Measurements from ENCODE around the gene CCN6.

The CCN6 gene

GRCh38 chr6:112027942-112028674 is 25.8 kb upstream of the CCN6 start:
- Histone ChIP-seq H3K4me3 (ENCODE audit: low read length in 2 of 2) (no peak overlapping the region), H3K9ac (ENCODE audit: low read depth in 1 of 2, low read length in 2 of 2) (no peak overlapping the region), H3K9me3 (ENCODE audit: control insufficient read depth in 2 of 2, low read length in 2 of 2) (no peaks in the 10 kb centered on the region), H3K36me3 (ENCODE audit: control insufficient read depth in 2 of 2, insufficient read depth in 2 of 2, low read length in 2 of 2) (no peaks in the 10 kb centered on the region), H3K27me3 (ENCODE audit: control insufficient read depth in 2 of 2, insufficient read depth in 2 of 2, low read length in 2 of 2) (no peaks in the 10 kb centered on the region), H3K4me1 (ENCODE audit: control insufficient read depth in 2 of 2, insufficient read depth in 2 of 2, low read length in 2 of 2) (peaks cover 7 to 10% of the 10 kb centered on the region in 2 donors), H3K27ac (ENCODE audit: low read depth in 2 of 2, low read length in 2 of 2) (peak overlapping the region in 1 of 2 donors; percentile 28)

GRCh38 chr6:112029045-112029822 is 24.7 kb upstream of the CCN6 start:
- no peaks in the 10 kb centered on the region for H3K27me3 ChIP-seq (ENCODE audit: control insufficient read depth in 2 of 2, insufficient read depth in 2 of 2, low read length in 2 of 2)
- no peak overlapping the region for H3K9ac ChIP-seq (ENCODE audit: low read depth in 1 of 2, low read length in 2 of 2)
- no peak overlapping the region for H3K4me3 ChIP-seq (ENCODE audit: low read length in 2 of 2)
- no peaks in the 10 kb centered on the region for H3K36me3 ChIP-seq (ENCODE audit: control insufficient read depth in 2 of 2, insufficient read depth in 2 of 2, low read length in 2 of 2)
- H3K9me3 ChIP-seq (ENCODE audit: control insufficient read depth in 2 of 2, low read length in 2 of 2): no peaks in the 10 kb centered on the region
- H3K4me1 ChIP-seq (ENCODE audit: control insufficient read depth in 2 of 2, insufficient read depth in 2 of 2, low read length in 2 of 2): peaks cover 7 to 10% of the 10 kb centered on the region in 2 donors
- no peak overlapping the region for H3K27ac ChIP-seq (ENCODE audit: low read depth in 2 of 2, low read length in 2 of 2)

- no peaks in the 10 kb centered on the region for H3K36me3 ChIP-seq (ENCODE audit: control insufficient read depth in 2 of 2, insufficient read depth in 2 of 2, low read length in 2 of 2)
- H3K27ac ChIP-seq (ENCODE audit: low read depth in 2 of 2, low read length in 2 of 2): peak overlapping the region in 1 of 2 donors; percentile 20
- peaks cover 7 to 10% of the 10 kb centered on the region in 2 donors for H3K4me1 ChIP-seq (ENCODE audit: control insufficient read depth in 2 of 2, insufficient read depth in 2 of 2, low read length in 2 of 2)
- H3K9ac ChIP-seq (ENCODE audit: low read depth in 1 of 2, low read length in 2 of 2): peak overlapping the region in 1 of 2 donors; percentile 4
- no peak overlapping the region for H3K4me3 ChIP-seq (ENCODE audit: low read length in 2 of 2)
- no peaks in the 10 kb centered on the region for H3K27me3 ChIP-seq (ENCODE audit: control insufficient read depth in 2 of 2, insufficient read depth in 2 of 2, low read length in 2 of 2)
- H3K9me3 ChIP-seq (ENCODE audit: control insufficient read depth in 2 of 2, low read length in 2 of 2): no peaks in the 10 kb centered on the region
Measured at GRCh38 chr6:112030206-112030960, 23.5 kb upstream of the CCN6 start.

- Histone ChIP-seq H3K9ac (ENCODE audit: low read depth in 1 of 2, low read length in 2 of 2) (peak overlapping the region in 1 of 2 donors; percentile 4), H3K27ac (ENCODE audit: low read depth in 2 of 2, low read length in 2 of 2) (peak overlapping the region in 1 of 2 donors; percentile 20), H3K27me3 (ENCODE audit: control insufficient read depth in 2 of 2, insufficient read depth in 2 of 2, low read length in 2 of 2) (no peaks in the 10 kb centered on the region), H3K36me3 (ENCODE audit: control insufficient read depth in 2 of 2, insufficient read depth in 2 of 2, low read length in 2 of 2) (no peaks in the 10 kb centered on the region), H3K4me3 (ENCODE audit: low read length in 2 of 2) (no peak overlapping the region), H3K4me1 (ENCODE audit: control insufficient read depth in 2 of 2, insufficient read depth in 2 of 2, low read length in 2 of 2) (peaks cover 7 to 10% of the 10 kb centered on the region in 2 donors), H3K9me3 (ENCODE audit: control insufficient read depth in 2 of 2, low read length in 2 of 2) (no peaks in the 10 kb centered on the region)
Measured at GRCh38 chr6:112030961-112031660, 22.8 kb upstream of the CCN6 start.

- H3K4me1 ChIP-seq (ENCODE audit: control insufficient read depth in 2 of 2, insufficient read depth in 2 of 2, low read length in 2 of 2): peaks cover 6 to 10% of the 10 kb centered on the region in 2 donors
- no peak overlapping the region for H3K27ac ChIP-seq (ENCODE audit: low read depth in 2 of 2, low read length in 2 of 2)
- no peak overlapping the region for H3K4me3 ChIP-seq (ENCODE audit: low read length in 2 of 2)
- H3K36me3 ChIP-seq (ENCODE audit: control insufficient read depth in 2 of 2, insufficient read depth in 2 of 2, low read length in 2 of 2): no peaks in the 10 kb centered on the region
- no peak overlapping the region for H3K9ac ChIP-seq (ENCODE audit: low read depth in 1 of 2, low read length in 2 of 2)
- H3K9me3 ChIP-seq (ENCODE audit: control insufficient read depth in 2 of 2, low read length in 2 of 2): no peaks in the 10 kb centered on the region
- no peaks in the 10 kb centered on the region for H3K27me3 ChIP-seq (ENCODE audit: control insufficient read depth in 2 of 2, insufficient read depth in 2 of 2, low read length in 2 of 2)
Measured at GRCh38 chr6:112031960-112032359, 21.9 kb upstream of the CCN6 start.

- no peaks in the 10 kb centered on the region for H3K36me3 ChIP-seq (ENCODE audit: control insufficient read depth in 2 of 2, insufficient read depth in 2 of 2, low read length in 2 of 2)
- H3K4me1 ChIP-seq (ENCODE audit: control insufficient read depth in 2 of 2, insufficient read depth in 2 of 2, low read length in 2 of 2): peaks cover 5 to 10% of the 10 kb centered on the region in 2 donors
- H3K27ac ChIP-seq (ENCODE audit: low read depth in 2 of 2, low read length in 2 of 2): no peak overlapping the region
- H3K9me3 ChIP-seq (ENCODE audit: control insufficient read depth in 2 of 2, low read length in 2 of 2): no peaks in the 10 kb centered on the region
- H3K4me3 ChIP-seq (ENCODE audit: low read length in 2 of 2): no peak overlapping the region
- H3K9ac ChIP-seq (ENCODE audit: low read depth in 1 of 2, low read length in 2 of 2): no peak overlapping the region
- H3K27me3 ChIP-seq (ENCODE audit: control insufficient read depth in 2 of 2, insufficient read depth in 2 of 2, low read length in 2 of 2): no peaks in the 10 kb centered on the region
Measured at GRCh38 chr6:112032728-112033127, 21.2 kb upstream of the CCN6 start.

GRCh38 chr6:112033791-112034615 is 19.9 kb upstream of the CCN6 start:
- Histone ChIP-seq H3K4me1 (ENCODE audit: control insufficient read depth in 2 of 2, insufficient read depth in 2 of 2, low read length in 2 of 2) (peaks cover 5 to 14% of the 10 kb centered on the region in 2 donors), H3K9ac (ENCODE audit: low read depth in 1 of 2, low read length in 2 of 2) (no peak overlapping the region), H3K9me3 (ENCODE audit: control insufficient read depth in 2 of 2, low read length in 2 of 2) (no peaks in the 10 kb centered on the region), H3K27ac (ENCODE audit: low read depth in 2 of 2, low read length in 2 of 2) (no peak overlapping the region), H3K4me3 (ENCODE audit: low read length in 2 of 2) (no peak overlapping the region), H3K27me3 (ENCODE audit: control insufficient read depth in 2 of 2, insufficient read depth in 2 of 2, low read length in 2 of 2) (no peaks in the 10 kb centered on the region), H3K36me3 (ENCODE audit: control insufficient read depth in 2 of 2, insufficient read depth in 2 of 2, low read length in 2 of 2) (no peaks in the 10 kb centered on the region)

- no peaks in the 10 kb centered on the region for H3K9me3 ChIP-seq (ENCODE audit: control insufficient read depth in 2 of 2, low read length in 2 of 2)
Measured at GRCh38 chr6:112034616-112034995, 19.3 kb upstream of the CCN6 start.

GRCh38 chr6:112036088-112036637 is 17.7 kb upstream of the CCN6 start:
- peaks cover 0 to 4% of the 10 kb centered on the region in 2 donors for H3K4me1 ChIP-seq (ENCODE audit: control insufficient read depth in 2 of 2, insufficient read depth in 2 of 2, low read length in 2 of 2)
- no peaks in the 10 kb centered on the region for H3K27me3 ChIP-seq (ENCODE audit: control insufficient read depth in 2 of 2, insufficient read depth in 2 of 2, low read length in 2 of 2)
- no peak overlapping the region for H3K4me3 ChIP-seq (ENCODE audit: low read length in 2 of 2)
- H3K9ac ChIP-seq (ENCODE audit: low read depth in 1 of 2, low read length in 2 of 2): no peak overlapping the region
- peak overlapping the region in 1 of 2 donors; percentile 7 for H3K27ac ChIP-seq (ENCODE audit: low read depth in 2 of 2, low read length in 2 of 2)
- no peaks in the 10 kb centered on the region for H3K9me3 ChIP-seq (ENCODE audit: control insufficient read depth in 2 of 2, low read length in 2 of 2)
- no peaks in the 10 kb centered on the region for H3K36me3 ChIP-seq (ENCODE audit: control insufficient read depth in 2 of 2, insufficient read depth in 2 of 2, low read length in 2 of 2)

More at GRCh38 chr6:112034616-112034995, 19.3 kb upstream of the CCN6 start:
- peaks cover 5 to 14% of the 10 kb centered on the region in 2 donors for H3K4me1 ChIP-seq (ENCODE audit: control insufficient read depth in 2 of 2, insufficient read depth in 2 of 2, low read length in 2 of 2)
- H3K27ac ChIP-seq (ENCODE audit: low read depth in 2 of 2, low read length in 2 of 2): no peak overlapping the region
- H3K36me3 ChIP-seq (ENCODE audit: control insufficient read depth in 2 of 2, insufficient read depth in 2 of 2, low read length in 2 of 2): no peaks in the 10 kb centered on the region
- no peak overlapping the region for H3K9ac ChIP-seq (ENCODE audit: low read depth in 1 of 2, low read length in 2 of 2)
- H3K4me3 ChIP-seq (ENCODE audit: low read length in 2 of 2): no peak overlapping the region
- no peaks in the 10 kb centered on the region for H3K27me3 ChIP-seq (ENCODE audit: control insufficient read depth in 2 of 2, insufficient read depth in 2 of 2, low read length in 2 of 2)

Data from mucosa of rectum (tissue), 2 donors.